Keratinocyte (primary cell): ENCODE data around the gene GPC1. TPM values are rescaled to one million over a fixed set of nuclear protein-coding genes. Genes with fewer than 3 reads are reported as not detected.

ENCODE experiments used
- DNase-seq: peaks from one replicate; pipeline ENCODE4 v3.0.0-alpha.2; 2011; ENCODE audit warnings: low read depth, missing footprints, low spot score
- FAIRE-seq: peaks from 2 replicates; lab custom pipeline; 2011; peaks lifted over from hg19 to GRCh38; lab: Jason Lieb, UNC
- H2AFZ ChIP-seq: 2 replicates; pipeline ENCODE4 v1.6.0; 2012; ENCODE audit warnings: low read length, control low read depth, inconsistent platforms; ENCODE audit not compliant: control insufficient read depth
- H3K27ac ChIP-seq: 2 replicates; pipeline ENCODE4 v1.5.1; 2011; ENCODE audit warnings: low read length; ENCODE audit not compliant: control insufficient read depth, insufficient read depth
- H3K27me3 ChIP-seq: 3 replicates; pipeline ENCODE4 v1.6.0; 2011; ENCODE audit warnings: low read length; ENCODE audit not compliant: control insufficient read depth, insufficient read depth; ENCODE audit errors: extremely low read depth
- H3K36me3 ChIP-seq, 2 experiments: 2 replicates in 1 of 2; 3 replicates in 1 of 2; pipeline ENCODE4 v1.5.1; 2011; ENCODE audit warnings: low read length in 2 of 2, mild to moderate bottlenecking in 1 of 2; ENCODE audit not compliant: control insufficient read depth in 2 of 2, insufficient read depth in 2 of 2; ENCODE audit errors: extremely low read depth in 1 of 2
- H3K4me1 ChIP-seq: 3 replicates; pipeline ENCODE4 v1.5.1; 2011; ENCODE audit warnings: low read length; ENCODE audit not compliant: control insufficient read depth, insufficient read depth; ENCODE audit errors: extremely low read depth
- H3K4me2 ChIP-seq: 3 replicates; pipeline ENCODE4 v1.6.0; 2011; ENCODE audit warnings: low read depth, low read length; ENCODE audit not compliant: control insufficient read depth, insufficient read depth; ENCODE audit errors: extremely low read depth
- H3K4me3 ChIP-seq, 3 experiments: fragments of 200-600 bp in 1 of 3; sonication (generic) in 1 of 3; 2 replicates in 2 of 3; 3 replicates in 1 of 3; pipeline ENCODE4 v1.5.1; 2011 to 2016; ENCODE audit warnings: low read length in 3 of 3, mild to moderate bottlenecking in 3 of 3, control low read depth in 2 of 3, inconsistent platforms in 1 of 3, low read depth in 1 of 3, mixed read lengths in 1 of 3, mixed run types in 1 of 3, moderate library complexity in 1 of 3; ENCODE audit not compliant: control insufficient read depth in 2 of 3, insufficient read depth in 2 of 3; ENCODE audit errors: extremely low read depth in 1 of 3
- H3K79me2 ChIP-seq: 2 replicates; pipeline ENCODE4 v1.6.0; 2012; ENCODE audit warnings: low read length; ENCODE audit not compliant: control insufficient read depth, insufficient read depth
- H3K9ac ChIP-seq: 3 replicates; pipeline ENCODE4 v1.6.0; 2011; ENCODE audit warnings: low read length; ENCODE audit not compliant: control insufficient read depth, insufficient read depth; ENCODE audit errors: extremely low read depth
- H3K9me1 ChIP-seq: 3 replicates; pipeline ENCODE4 v1.6.0; 2011; ENCODE audit warnings: low read length; ENCODE audit not compliant: control insufficient read depth, insufficient read depth; ENCODE audit errors: extremely low read depth
- H3K9me3 ChIP-seq: 2 replicates; pipeline ENCODE4 v1.5.1; 2012; ENCODE audit warnings: low read depth, low read length; ENCODE audit not compliant: control insufficient read depth
- H4K20me1 ChIP-seq: 3 replicates; pipeline ENCODE4 v1.6.0; 2011; ENCODE audit warnings: low read length; ENCODE audit not compliant: control insufficient read depth, insufficient read depth; ENCODE audit errors: extremely low read depth
- EZH2 ChIP-seq: IDR thresholded peaks from one replicate; pipeline ENCODE4 v1.6.1; 2012; ENCODE audit warnings: inconsistent platforms, mild to moderate bottlenecking, low read length, moderate library complexity
- dilution Hi-C: fragments of 300-500 bp; cut with MboI; formaldehyde crosslinking; loops from one replicate; pipeline ENCODE4 v1.7.0; 2020; ENCODE audit warnings: low sequenced_read_pairs; ENCODE audit not compliant: extremely low pct_ligation_motif_present
- polyA plus RNA-seq, 5 experiments: library from polyadenylated mRNA; depleted of rRNA in 3 of 5; stranded (reverse) in 3 of 5; stranded (forward) in 1 of 5; unstranded in 1 of 5; fragments of >200 nt; gene quantifications; 1 replicate in 1 of 5; 2 replicates in 3 of 5; 3 replicates in 1 of 5; pipeline versions ENCODE4 v1.2.1 to v1.2.3, GENCODE V29; 2011 to 2012; ENCODE audit warnings: missing spikeins in 2 of 5, low read depth in 1 of 5, low replicate concordance in 1 of 5
- TF ChIP-seq, protein P1 (sequence below), 3 experiments: IDR thresholded peaks in 1 of 3; conservative IDR thresholded peaks in 1 of 3; optimal IDR thresholded peaks in 1 of 3; 2 replicates in 2 of 3; 3 replicates in 1 of 3; pipeline versions ENCODE3 to v1.5.1; 2011; ENCODE audit warnings: low read length in 3 of 3, mild to moderate bottlenecking in 3 of 3, moderate library complexity in 2 of 3, control low read depth in 1 of 3, inconsistent platforms in 1 of 3; ENCODE audit not compliant: insufficient read depth in 2 of 3; ENCODE audit errors: extremely low read depth in 1 of 3

The GPC1 gene
- polyA plus RNA-seq, 1 donor (not counting 4 experiments of a cell fraction or from before 2014, with no cell fraction given): 46.6 TPM

DNA sequence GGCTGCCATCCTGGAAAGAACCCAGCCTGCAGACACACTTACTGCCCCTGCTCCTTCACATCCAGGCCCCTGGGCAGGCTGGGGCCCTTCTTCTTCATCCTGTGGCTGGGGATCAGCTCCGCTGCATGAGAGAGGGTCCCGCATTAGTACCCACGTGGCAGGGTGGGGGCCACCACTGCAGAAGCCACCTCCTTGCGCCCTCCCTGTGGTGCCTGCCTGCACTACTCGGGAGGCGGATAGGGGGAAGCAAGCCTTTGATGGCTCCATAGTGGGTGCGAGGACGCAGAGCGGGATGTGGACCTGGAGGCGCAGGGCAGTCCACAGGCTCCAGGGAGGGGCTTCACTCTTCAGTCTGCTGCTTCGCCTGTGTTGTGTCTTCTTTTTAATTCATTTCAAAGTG lies 46.7 kb downstream of the GPC1 start:
- DNase-seq (no peak), FAIRE-seq (no peak)
- Histone ChIP-seq H4K20me1 (no peaks in the 10 kb centered on the region), H3K9me1 (no peaks in the 10 kb centered on the region), H3K4me1 (no peaks in the 10 kb centered on the region), H3K4me3 (no peak overlapping the region), H3K9ac (no peak overlapping the region), H3K27ac (no peak overlapping the region), H3K36me3 (no peaks in the 10 kb centered on the region), H3K9me3 (no peaks in the 10 kb centered on the region), H3K27me3 (peaks cover 4% of the 10 kb centered on the region), H3K79me2 (no peaks in the 10 kb centered on the region), H3K4me2 (no peak overlapping the region), H2AFZ (no peak overlapping the region)
- no peak for TF ChIP-seq EZH2
- TF ChIP-seq, protein P1, sequence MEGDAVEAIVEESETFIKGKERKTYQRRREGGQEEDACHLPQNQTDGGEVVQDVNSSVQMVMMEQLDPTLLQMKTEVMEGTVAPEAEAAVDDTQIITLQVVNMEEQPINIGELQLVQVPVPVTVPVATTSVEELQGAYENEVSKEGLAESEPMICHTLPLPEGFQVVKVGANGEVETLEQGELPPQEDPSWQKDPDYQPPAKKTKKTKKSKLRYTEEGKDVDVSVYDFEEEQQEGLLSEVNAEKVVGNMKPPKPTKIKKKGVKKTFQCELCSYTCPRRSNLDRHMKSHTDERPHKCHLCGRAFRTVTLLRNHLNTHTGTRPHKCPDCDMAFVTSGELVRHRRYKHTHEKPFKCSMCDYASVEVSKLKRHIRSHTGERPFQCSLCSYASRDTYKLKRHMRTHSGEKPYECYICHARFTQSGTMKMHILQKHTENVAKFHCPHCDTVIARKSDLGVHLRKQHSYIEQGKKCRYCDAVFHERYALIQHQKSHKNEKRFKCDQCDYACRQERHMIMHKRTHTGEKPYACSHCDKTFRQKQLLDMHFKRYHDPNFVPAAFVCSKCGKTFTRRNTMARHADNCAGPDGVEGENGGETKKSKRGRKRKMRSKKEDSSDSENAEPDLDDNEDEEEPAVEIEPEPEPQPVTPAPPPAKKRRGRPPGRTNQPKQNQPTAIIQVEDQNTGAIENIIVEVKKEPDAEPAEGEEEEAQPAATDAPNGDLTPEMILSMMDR (optimal IDR thresholded peaks at IDR 0.05 in 1 of 3, IDR thresholded peaks at IDR 0.05 in 1 of 3, conservative IDR thresholded peaks at IDR 0.05 in 1 of 3; ENCODE audit: extremely low read depth in 1 of 3, insufficient read depth in 2 of 3, low read length in 3 of 3): no peak
- dilution Hi-C loops: no loop called here

DNA sequence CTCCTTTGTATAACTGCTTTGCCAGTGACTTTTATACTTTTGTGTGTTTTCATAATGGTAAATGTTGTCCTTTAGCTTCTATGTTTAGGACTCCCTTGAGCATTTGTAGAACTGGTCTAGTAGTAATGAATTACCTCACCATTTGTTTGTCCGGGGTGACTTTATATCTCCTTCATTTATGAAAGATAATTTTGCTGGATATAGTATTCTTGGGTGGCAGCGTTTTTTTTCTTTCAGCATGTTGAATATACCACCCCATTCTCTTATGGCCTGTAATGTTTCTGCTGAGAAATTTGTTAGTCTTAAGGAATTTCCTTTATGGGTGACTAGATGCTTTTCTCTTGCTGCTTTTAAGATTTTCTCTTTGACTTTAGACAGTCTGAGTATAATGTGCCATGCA lies 56.0 kb downstream of the GPC1 start:
- Histone ChIP-seq H3K27me3 (peaks cover 6% of the 10 kb centered on the region), H3K4me1 (no peaks in the 10 kb centered on the region), H3K36me3 (no peaks in the 10 kb centered on the region), H3K4me3 (no peak overlapping the region), H3K9me1 (no peaks in the 10 kb centered on the region), H3K27ac (no peak overlapping the region), H2AFZ (no peak overlapping the region), H3K4me2 (no peak overlapping the region), H4K20me1 (no peaks in the 10 kb centered on the region), H3K9me3 (no peaks in the 10 kb centered on the region), H3K9ac (no peak overlapping the region), H3K79me2 (no peaks in the 10 kb centered on the region)
- TF ChIP-seq EZH2: no peak
- TF ChIP-seq, protein P1 (optimal IDR thresholded peaks at IDR 0.05 in 1 of 3, IDR thresholded peaks at IDR 0.05 in 1 of 3, conservative IDR thresholded peaks at IDR 0.05 in 1 of 3; ENCODE audit: extremely low read depth in 1 of 3, insufficient read depth in 2 of 3, low read length in 3 of 3): no peak
- dilution Hi-C loops: no loop called here
- no peak for FAIRE-seq
- no peak for DNase-seq
